Activated CD4-positive, alpha-beta T cell treated with anti-CD3 and anti-CD28 coated beads for 24 hours (primary cell): ENCODE results near the gene GAST.

ENCODE experiments used
- DNase-seq, 2 donors: peaks; one replicate each; pipeline ENCODE4 v3.0.0-alpha.2; 2020; ENCODE audit warnings: low read depth in 2 of 2

GAST gene

GRCh38 chr17:41739661-41740352 is 27.7 kb downstream of the GAST start:
- DNase-seq: no peak

GRCh38 chr17:41740506-41740905 is 28.4 kb downstream of the GAST start:
- DNase-seq: no peak

- no peak for DNase-seq
Observed at GRCh38 chr17:41741709-41742108, 29.6 kb downstream of the GAST start.

- DNase-seq: no peak
Observed at GRCh38 chr17:41748275-41748674, 36.1 kb downstream of the GAST start.

GRCh38 chr17:41750862-41751261 is 38.7 kb downstream of the GAST start:
- no peak for DNase-seq

GRCh38 chr17:41751288-41751687 is 39.2 kb downstream of the GAST start:
- DNase-seq: no peak

GRCh38 chr17:41754066-41754465 is 41.9 kb downstream of the GAST start:
- no peak for DNase-seq

GRCh38 chr17:41758601-41759000 is 46.5 kb downstream of the GAST start:
- DNase-seq: no peak

GRCh38 chr17:41760878-41761277 is 48.7 kb downstream of the GAST start:
- DNase-seq: no peak

- no peak for DNase-seq
Observed at GRCh38 chr17:41762391-41762790, 50.3 kb downstream of the GAST start.

GRCh38 chr17:41762841-41763240 is 50.7 kb downstream of the GAST start:
- DNase-seq: no peak

GRCh38 chr17:41763327-41763726 is 51.2 kb downstream of the GAST start:
- no peak for DNase-seq
